Mesodermal cell (in vitro differentiated cells): ENCODE data around the gene SLC25A40.
"Not testable (repeated sequence)": the region's sequence is repeated elsewhere in the genome, so short reads cannot be mapped to it uniquely, and the experiment has no call there.

Experiments
- H3K27ac ChIP-seq: 2 replicates; pipeline ENCODE4 v1.7.0; 2013; ENCODE audit warnings: mild to moderate bottlenecking, low read depth, low read length, moderate library complexity; ENCODE audit not compliant: severe bottlenecking
- H3K36me3 ChIP-seq: 2 replicates; pipeline ENCODE4 v1.7.1; 2013; ENCODE audit warnings: mild to moderate bottlenecking, low read length, moderate library complexity; ENCODE audit not compliant: control insufficient read depth, insufficient read depth
- H3K4me1 ChIP-seq: one replicate; pipeline ENCODE4 v1.7.1; 2013; ENCODE audit warnings: mild to moderate bottlenecking, low read length; ENCODE audit not compliant: insufficient read depth, control insufficient read depth, poor library complexity, severe bottlenecking
- H3K4me3 ChIP-seq: 2 replicates; pipeline ENCODE4 v1.7.0; 2013; ENCODE audit warnings: low read length, control low read depth, mild to moderate bottlenecking; ENCODE audit not compliant: insufficient read depth, poor library complexity, severe bottlenecking; ENCODE audit errors: extremely low read depth
- H3K9me3 ChIP-seq: 2 replicates; pipeline ENCODE4 v1.7.1; 2013; ENCODE audit warnings: mild to moderate bottlenecking, low read length, moderate library complexity; ENCODE audit not compliant: control insufficient read depth
- WGBS, 2 experiments: methylation state at CpG; one replicate each; pipeline ENCODE4 v1.1.5; 2013; ENCODE audit warnings: missing lambda C conversion rate in 2 of 2; ENCODE audit not compliant: insufficient coverage in 2 of 2; 5-methylcytosine and 5-hydroxymethylcytosine counted together

Gene SLC25A40

DNA sequence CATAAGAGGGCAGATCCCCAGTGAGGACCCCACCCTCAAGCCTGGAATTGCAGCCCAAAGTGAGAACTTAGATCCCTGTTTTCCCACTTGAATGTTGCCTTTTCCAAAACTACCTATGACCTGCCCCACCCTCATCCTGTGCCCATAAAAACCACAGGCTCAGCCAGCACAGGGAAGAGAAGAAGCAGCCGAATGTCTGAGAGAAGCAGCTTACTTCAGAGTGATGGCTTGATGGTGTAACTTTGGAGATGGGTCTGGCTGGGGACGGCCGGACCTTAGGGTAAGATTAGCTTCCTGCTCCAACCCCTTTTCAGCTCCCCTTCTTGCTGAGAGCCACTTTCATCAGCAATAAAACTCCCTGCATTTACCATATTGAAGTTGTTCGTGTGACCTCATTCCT is 5.7 kb downstream of the SLC25A40 start:
- Histone ChIP-seq H3K4me3 (no peak overlapping the region), H3K9me3 (peaks cover 11% of the 10 kb centered on the region), H3K36me3 (peaks cover 40% of the 10 kb centered on the region), H3K27ac (no peak overlapping the region), H3K4me1 (no peaks in the 10 kb centered on the region)
- WGBS, 2 experiments, result 95 to 100% methylated on average over 1 to 3 of the region's 4 CpGs

DNA sequence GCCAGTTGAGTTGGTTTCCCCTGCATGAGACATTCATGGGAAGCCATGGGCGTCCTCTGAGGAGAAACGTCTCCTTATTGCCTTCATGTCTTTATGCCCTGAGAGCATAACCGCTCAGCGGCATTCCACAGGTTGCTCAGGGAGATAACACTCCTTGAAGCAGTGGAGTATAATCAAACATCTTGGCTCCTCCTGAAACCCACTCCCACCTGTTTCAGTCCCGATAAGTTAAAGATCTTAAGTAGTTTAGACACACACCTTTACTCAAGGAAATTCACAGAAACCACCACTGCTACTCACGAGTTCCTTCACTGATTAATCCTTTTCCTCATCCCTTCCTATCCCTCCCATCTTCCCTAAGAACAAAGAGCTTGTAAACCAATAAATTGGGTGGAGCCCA is 9.6 kb downstream of the SLC25A40 start:
- H3K27ac ChIP-seq, H3K4me3 ChIP-seq, H3K4me1 ChIP-seq: not testable (repeated sequence)
- Histone ChIP-seq H3K36me3 (peaks cover 35% of the 10 kb centered on the region), H3K9me3 (peaks cover 11% of the 10 kb centered on the region)
- WGBS, 2 experiments, result 91 to 93% methylated on average over 5 to 6 of the region's 6 CpGs

DNA sequence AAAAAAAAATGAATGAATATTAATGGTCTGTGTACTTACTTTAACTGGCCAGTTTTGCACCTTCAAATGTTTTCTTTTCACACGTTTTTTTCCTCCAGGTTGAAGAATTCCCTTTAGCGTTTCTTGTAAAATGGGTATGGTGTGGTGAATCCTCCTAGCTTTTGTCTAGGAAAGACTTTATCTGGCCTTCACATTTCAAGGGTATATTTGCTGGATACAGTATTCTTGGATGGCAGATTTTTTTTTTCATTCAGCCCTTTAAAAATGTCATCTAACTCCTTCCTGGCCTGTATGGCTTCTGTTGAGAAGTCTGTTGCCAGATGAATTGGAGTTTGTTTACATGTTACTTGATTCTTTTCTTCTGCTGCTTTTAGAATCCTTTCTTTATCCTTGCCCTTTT is 10.1 kb downstream of the SLC25A40 start:
- no peak overlapping the region for H3K4me3 ChIP-seq
- no peaks in the 10 kb centered on the region for H3K4me1 ChIP-seq
- 100% methylated on average over 1 of the region's 2 CpGs; no CpG with 5 or more reads in 1 of the 2 experiments for WGBS, 2 experiments
- peaks cover 31% of the 10 kb centered on the region for H3K36me3 ChIP-seq
- H3K9me3 ChIP-seq, result peaks cover 11% of the 10 kb centered on the region
- H3K27ac ChIP-seq, result no peak overlapping the region

- no peaks in the 10 kb centered on the region for H3K4me1 ChIP-seq
- H3K36me3 ChIP-seq, result peaks cover 21% of the 10 kb centered on the region
- H3K9me3 ChIP-seq, result no peaks in the 10 kb centered on the region
- no peak overlapping the region for H3K27ac ChIP-seq
- 100% methylated on average over 2 of the region's 3 CpGs; no CpG with 5 or more reads in 1 of the 2 experiments for WGBS, 2 experiments
- H3K4me3 ChIP-seq, result no peak overlapping the region
These were observed 17.6 kb downstream of the SLC25A40 start for GRCh38 chr7:87858417-87859100.

GRCh38 chr7:87853237-87853864 is 22.8 kb downstream of the SLC25A40 start:
- Histone ChIP-seq H3K9me3 (no peaks in the 10 kb centered on the region), H3K36me3 (peaks cover 22% of the 10 kb centered on the region)
- no CpG with 5 or more reads among the region's 1 CpG for WGBS, 2 experiments

DNA sequence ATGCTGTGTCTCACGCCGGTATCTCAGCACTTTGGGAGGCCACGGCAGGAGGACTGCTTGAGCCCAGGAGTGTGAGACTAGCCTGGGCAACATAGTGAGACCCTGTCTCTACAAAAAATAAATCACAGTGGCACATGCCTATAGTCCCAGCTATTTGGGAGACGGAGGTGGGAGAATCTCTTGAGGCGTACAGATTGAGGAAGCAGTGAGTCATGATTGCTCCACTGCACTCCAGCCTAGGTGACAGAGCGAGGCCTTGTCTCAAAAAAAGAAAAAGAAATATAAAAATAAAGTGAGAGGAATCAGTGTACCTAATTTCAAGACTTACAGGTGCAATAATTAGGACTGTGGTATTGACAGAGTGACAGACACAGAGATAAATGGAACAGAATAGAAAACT is 23.9 kb downstream of the SLC25A40 start:
- Histone ChIP-seq H3K9me3 (no peaks in the 10 kb centered on the region), H3K4me1 (no peaks in the 10 kb centered on the region), H3K27ac (no peak overlapping the region), H3K36me3 (peaks cover 14% of the 10 kb centered on the region), H3K4me3 (no peak overlapping the region)
- 96 to 98% methylated on average over 5 to 6 of the region's 6 CpGs for WGBS, 2 experiments

More at GRCh38 chr7:87853237-87853864, 22.8 kb downstream of the SLC25A40 start:
- H3K4me1 ChIP-seq, result no peaks in the 10 kb centered on the region
- H3K4me3 ChIP-seq, result no peak overlapping the region
- no peak overlapping the region for H3K27ac ChIP-seq

GRCh38 chr7:87850836-87851593 is 25.1 kb downstream of the SLC25A40 start:
- 100% methylated on average over 1 of the region's 1 CpG; no CpG with 5 or more reads in 1 of the 2 experiments for WGBS, 2 experiments
- Histone ChIP-seq H3K9me3 (no peaks in the 10 kb centered on the region), H3K36me3 (peaks cover 13% of the 10 kb centered on the region), H3K4me3 (no peak overlapping the region), H3K27ac (no peak overlapping the region), H3K4me1 (no peaks in the 10 kb centered on the region)

DNA sequence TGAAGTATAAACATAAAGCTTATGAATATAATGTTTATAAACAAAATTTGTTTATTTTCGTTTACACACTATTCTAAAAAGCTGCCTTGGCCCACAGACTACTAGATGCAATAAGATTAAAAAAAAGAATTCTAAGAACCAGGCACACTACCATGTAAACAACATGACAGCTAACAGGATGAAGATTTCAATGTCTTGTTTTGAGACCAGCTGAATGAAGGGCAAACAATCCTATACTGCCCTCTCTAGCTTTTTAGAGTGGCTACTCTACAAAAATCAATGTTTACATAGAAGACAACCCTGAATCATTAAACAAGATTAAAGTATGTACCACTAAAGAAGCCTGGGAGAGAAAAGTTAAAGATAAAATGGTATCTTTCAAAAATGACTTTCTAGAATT is 38.6 kb downstream of the SLC25A40 start:
- no peak overlapping the region for H3K27ac ChIP-seq
- no peaks in the 10 kb centered on the region for H3K9me3 ChIP-seq
- H3K4me1 ChIP-seq, result no peaks in the 10 kb centered on the region
- no CpG with 5 or more reads among the region's 1 CpG for WGBS, 2 experiments
- peaks cover 3% of the 10 kb centered on the region for H3K36me3 ChIP-seq
- no peak overlapping the region for H3K4me3 ChIP-seq

DNA sequence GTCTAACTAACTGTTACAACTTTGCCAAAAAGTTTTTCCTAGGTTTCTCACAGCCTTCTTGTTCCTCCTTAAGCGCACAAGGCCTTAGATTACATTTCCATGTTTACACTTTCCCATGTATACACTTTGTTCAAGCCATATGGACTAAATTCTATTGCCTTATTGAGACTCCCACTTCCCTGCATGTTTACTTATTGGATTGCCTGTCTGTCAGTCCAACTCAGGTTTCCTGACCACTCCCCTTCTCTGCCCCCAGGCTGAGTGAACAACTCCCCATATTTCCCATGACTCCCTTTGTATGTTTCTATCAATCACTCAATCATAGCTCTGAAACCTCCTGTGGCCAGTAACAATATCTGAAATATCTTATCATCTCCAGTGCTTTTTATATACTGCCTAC is 43.0 kb downstream of the SLC25A40 start:
- Histone ChIP-seq H3K27ac (no peak overlapping the region), H3K4me3 (no peak overlapping the region), H3K4me1 (no peaks in the 10 kb centered on the region), H3K9me3 (no peaks in the 10 kb centered on the region), H3K36me3 (no peaks in the 10 kb centered on the region)
- 85 to 100% methylated on average over 1 of the region's 1 CpG for whole genome bisulfite sequencing, 2 experiments

DNA sequence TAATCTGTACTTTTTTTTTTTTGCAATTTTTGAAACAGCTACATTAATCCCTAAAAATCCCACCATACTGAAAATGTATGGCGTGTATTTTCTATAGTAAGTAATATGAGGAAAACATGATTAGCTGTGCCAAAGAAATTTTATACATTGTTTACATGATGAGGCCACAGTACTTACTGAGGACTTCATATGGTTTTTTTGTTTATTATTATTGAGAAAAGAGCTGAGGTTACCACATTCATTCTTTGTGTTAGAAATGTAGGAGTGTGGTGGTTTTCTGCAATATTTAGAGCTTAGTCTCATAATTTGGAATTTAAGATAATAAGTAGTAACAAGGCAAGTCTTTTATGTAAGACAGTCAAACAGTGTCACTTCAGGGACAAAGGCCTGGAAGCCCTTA is 45.1 kb downstream of the SLC25A40 start:
- H3K9me3 ChIP-seq, result no peaks in the 10 kb centered on the region
- H3K4me1 ChIP-seq, result no peaks in the 10 kb centered on the region
- WGBS, 2 experiments, result no CpG with 5 or more reads among the region's 1 CpG
- H3K4me3 ChIP-seq, result no peak overlapping the region
- no peaks in the 10 kb centered on the region for H3K36me3 ChIP-seq
- H3K27ac ChIP-seq, result no peak overlapping the region
